ENCODE data around the gene SNX19.

Gene SNX19

DNA sequence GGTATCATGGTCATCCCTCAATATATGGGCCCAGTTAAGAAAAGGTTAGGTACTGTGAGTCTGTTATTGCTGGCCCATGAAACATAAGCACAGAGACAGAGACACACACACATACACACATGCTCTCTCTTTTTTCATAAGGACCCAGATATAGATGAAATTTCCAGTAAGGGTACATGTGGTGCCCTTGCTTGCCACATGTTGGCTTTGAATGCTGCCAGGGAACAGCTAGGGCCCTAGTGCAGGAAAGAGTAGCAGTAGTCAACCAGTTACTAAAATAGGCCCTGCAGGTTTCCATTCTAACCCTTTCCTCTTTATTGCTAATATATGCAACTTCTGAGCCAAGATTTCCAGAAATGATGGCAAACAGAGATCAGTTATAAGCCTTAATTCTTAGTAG is 9.1 kb downstream of the SNX19 start:
- no peak for DNase-seq (ENCODE audit: low read depth in 2 of 2)

DNA sequence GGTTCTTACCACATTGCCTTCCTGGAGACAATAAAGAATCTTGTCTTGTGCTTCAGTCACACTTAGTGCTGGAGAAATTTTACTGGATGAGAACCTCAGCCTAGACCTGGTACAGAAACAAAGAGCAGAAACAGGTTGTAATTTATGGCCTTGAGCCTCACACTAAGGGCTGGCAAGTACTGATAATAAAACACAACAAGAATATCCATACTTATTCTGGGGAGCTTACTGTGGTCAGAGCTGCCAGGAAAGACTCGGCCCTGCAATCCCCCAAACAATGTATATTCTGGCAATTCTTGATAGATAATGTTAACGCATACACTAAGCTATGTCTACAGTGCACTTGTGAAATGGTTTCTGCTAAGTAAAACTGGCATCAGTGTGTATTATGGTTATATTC is 9.7 kb downstream of the SNX19 start:
- no peak for DNase-seq (ENCODE audit: low read depth in 2 of 2)

DNA sequence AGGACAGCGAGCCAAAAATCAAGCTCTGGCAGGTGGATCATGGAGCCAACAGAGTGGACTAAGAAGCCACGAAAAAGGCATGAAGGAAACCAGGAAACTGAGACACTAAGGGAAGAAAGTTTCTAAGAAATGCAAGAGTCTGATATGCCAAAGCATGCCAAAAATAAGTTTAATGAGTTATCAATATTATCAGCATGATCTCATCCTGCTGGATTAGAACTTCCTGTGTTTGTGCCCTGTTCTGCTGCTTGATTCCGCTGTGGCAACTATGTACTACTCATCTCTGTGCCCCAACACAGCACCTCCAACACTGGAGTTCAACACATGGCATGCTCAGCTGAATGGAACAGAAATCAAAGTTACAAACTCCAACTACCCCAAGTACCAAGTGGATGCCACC is 10.8 kb downstream of the SNX19 start:
- no peak for DNase-seq (ENCODE audit: low read depth in 2 of 2)

DNA sequence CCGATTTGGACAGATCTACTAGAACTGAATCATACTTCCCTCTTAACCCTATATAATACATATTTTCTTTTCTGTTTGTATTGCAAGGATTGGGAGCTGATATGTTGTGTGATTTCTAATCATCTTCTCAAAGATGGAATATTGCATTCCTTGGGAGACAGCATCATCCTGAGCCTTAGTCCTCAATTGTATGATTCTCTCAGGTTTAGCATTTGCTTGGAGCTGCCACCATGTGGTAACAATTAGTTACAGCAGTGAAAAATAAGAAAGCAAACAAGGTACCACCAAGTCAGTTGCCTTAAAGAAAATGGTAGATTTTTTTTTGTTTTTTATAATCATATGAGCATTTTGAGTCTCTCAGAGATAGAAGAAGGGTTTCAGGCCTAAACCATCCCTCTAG is 11.9 kb downstream of the SNX19 start:
- DNase-seq (ENCODE audit: low read depth in 2 of 2): no peak

DNA sequence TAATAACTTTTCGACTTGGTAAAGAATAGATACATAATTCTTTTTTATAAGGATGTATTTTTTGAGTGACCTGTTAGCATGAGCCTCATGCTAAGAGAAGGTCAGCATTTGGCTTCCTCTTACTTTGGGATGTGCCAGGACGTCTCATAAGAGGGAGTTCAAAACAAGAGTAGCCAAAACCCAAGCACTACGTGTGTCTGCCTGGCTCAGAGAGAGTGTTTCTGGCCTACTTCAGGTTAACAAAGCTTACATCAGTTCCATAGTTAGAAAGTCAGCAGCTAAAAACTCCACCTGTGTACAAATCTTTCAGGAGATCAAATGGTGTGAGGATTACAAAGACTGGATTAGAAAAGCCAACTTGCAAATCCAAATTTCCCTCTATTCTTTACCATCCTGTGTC is 13.9 kb downstream of the SNX19 start:
- DNase-seq (ENCODE audit: low read depth in 2 of 2): no peak

DNA sequence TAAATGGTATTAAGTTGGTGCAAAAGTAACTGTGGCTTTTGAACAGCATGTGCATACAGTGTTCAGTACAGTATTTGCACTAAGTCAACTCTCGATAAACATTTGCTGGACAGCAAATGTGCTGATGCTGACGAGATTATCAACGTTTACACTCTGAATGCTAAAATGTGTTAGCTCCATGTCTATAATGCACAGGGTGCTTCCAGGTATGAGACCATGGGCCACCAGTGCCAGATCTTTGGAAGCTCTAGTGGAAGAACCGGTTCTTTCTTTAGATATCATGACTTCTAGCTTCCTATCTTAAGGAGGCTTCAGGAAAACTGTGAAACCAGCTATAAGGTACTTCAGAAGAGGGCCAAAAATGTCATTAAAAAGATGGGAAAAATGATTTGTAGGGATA is 17.2 kb downstream of the SNX19 start:
- DNase-seq (ENCODE audit: low read depth in 2 of 2): no peak

DNA sequence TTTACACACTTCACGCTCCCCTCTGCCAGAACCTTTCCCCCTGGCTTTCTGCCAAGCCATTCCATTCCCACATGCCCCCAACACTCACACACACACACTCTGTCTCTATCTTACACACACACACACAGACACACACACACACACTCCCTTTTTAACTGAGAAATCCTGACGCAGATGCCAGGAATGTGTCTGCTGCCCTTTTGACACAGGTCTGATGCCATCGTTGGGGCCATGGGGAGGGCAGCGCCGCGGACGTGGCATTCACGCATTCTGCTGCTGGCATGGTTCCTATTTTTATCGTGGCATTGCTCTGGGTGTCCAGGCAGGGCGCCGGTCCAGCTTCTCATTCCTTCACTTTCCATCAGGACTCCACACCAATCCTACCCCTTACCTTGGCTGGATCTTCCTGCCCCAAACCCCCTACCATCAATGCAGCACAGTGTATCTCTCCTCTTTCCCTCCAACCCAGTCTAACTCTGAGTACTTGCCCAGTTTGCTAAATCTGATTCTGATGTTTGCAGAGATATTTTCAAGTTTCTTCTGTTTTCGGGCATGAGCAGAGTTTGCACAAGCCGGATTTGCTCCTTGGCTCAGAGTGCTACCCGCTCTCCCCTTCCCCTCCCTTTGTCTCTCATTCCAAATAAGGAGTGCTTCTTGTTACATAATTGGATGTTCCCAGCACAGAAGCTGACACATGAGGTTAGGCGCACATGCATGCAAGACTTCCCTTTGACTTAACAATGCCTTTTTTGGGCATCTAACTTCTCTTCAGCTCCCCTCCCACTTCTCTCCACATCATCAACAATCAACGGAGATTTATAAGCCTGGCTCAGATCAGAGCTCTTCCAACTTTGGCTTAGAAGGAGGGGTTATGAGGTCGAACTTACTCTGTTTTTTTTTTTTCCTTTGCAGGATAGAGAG is 18.8 kb downstream of the SNX19 start:
- DNase-seq (ENCODE audit: low read depth in 2 of 2): no peak

DNA sequence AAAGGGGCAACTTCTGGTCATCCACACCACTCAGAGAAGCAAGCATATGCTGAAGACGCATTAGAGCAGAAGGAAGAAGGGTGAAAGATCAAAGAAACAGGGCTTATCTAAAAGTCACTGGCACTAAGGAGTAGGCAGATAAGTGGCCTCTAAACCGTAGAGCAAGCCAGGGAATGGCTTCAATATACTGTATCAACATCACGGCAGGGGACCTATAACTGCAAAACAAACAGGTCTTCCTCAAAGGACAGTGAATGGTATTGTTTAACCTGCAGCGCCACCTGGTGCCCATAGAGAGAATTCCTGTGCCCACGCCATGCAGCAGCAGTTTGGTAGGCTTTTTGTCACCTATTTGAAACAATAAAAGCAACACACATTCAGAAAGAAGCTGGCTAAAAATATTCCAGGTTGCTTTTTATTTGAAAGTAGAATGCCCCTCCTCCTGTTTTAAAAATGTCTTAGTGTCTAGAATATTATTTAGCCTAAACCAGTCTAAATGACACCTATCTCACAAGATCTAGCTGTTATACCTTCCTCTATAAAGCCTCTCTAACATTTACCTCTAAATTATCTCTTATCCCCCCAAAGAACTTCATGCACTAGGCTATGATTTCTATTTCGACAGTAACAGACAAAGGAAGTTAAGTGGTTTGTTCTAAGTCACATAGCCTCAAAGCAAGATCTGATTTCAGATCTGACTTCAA is 21.8 kb downstream of the SNX19 start:
- DNase-seq (ENCODE audit: low read depth in 2 of 2): peak in 1 of 2 donors; percentile 31

DNA sequence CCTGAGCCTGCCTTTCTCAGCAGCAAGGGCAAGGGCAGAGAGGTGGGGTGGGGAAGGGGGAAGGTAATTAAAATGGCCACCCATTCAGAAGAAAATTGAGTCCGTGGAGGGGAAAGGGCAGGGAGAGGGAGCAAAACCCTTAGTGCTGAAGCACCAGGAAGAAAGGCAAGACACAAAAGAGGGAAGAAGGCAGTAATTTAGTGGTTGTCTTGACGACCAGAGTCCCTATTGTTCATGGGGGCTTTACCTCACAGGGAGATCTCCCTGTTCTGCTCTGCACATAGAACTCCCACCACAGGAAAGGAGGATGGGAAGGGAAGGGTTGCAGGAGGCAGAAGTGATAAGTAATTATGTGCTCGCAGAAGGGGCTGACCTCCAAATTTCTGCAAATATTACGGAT is 23.4 kb downstream of the SNX19 start:
- no peak for DNase-seq (ENCODE audit: low read depth in 2 of 2)

DNA sequence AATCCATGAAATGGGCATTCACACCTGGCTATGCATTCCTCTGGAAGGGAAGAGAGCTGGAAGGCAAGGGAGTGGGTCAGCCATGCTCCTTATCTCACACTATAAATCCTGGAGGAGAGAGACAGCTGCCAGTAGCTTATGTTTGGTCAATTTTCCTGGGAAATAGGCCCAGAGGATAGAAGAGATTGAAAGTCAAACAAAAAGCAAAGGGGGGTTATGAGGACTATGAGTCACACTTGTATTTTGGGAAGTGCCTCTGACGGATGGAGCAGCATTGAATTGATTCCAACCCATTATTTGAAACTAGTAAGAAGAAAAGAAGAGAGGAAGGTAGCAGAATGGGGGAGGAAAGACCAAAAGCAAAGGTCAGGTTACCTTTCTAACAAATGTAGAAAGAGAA is 25.0 kb downstream of the SNX19 start:
- no peak for DNase-seq (ENCODE audit: low read depth in 2 of 2)

DNA sequence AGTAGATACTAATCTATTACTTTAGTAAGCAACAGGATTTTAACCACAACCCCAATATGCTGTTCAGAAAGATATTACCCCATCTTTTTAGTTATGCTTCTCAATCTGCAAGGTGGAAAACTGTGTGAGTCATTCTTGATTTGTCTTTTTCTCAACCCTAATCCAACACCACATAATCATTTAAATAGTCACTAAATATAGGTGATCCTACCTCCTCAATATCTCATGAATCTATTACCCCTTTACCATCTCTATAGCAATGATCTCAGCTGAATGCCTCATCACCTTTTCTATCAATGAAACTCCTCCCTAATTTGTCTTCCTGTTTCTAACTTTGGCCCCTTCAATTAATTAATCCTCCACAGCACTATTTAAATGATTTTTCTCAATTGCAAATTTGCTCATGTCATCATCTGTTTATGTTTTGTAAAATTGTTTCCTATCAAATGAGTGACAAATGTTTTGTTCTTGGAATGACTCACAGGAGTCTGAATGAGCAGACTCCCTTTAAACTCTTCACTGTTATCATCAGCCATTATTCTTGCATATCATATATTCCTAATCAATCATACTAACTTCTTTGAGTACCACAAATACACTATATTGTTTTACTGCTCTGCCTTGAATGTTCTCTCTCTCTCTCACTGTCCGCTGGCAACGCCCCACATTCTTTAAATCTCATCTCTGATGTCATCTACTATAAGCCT is 26.1 kb downstream of the SNX19 start:
- DNase-seq (ENCODE audit: low read depth in 2 of 2): no peak

DNA sequence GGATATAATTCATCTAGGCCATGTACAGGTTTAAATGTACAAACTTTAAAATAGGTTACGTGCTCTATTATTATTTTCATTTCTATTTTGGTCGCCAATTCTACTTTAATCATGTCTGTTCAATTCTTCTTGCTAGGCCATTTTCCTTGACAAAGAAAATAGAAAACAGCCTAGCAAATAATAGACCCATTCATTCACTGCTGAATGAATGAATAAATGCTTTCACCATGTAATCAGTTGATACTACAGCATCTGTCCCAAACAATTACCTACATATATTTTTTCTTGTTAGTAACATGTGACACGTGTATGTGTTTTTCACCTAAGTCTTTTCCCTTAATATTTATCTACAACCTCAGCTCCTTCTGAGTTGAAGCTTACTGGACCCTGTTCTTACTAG is 27.5 kb downstream of the SNX19 start:
- DNase-seq (ENCODE audit: low read depth in 2 of 2): no peak

DNA sequence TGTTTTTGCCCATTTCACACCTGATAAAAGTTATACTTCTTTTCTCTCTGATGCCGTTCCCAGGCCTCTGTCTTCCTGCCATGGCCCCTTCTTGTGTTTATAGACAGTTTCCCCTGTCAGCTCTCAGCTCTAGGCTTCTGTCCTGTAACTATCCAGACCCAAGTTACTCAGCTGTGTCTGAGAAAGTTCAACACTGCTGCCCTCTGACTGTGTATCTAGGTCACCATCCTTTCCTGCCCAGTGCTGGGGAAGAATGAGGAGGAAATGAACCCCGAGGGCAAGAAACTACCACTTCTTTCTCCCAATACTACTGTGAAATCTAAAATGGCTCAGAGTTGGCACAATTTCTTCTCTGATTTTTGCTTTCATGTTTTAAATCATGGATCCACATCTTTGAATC is 29.6 kb downstream of the SNX19 start:
- DNase-seq (ENCODE audit: low read depth in 2 of 2): no peak

DNA sequence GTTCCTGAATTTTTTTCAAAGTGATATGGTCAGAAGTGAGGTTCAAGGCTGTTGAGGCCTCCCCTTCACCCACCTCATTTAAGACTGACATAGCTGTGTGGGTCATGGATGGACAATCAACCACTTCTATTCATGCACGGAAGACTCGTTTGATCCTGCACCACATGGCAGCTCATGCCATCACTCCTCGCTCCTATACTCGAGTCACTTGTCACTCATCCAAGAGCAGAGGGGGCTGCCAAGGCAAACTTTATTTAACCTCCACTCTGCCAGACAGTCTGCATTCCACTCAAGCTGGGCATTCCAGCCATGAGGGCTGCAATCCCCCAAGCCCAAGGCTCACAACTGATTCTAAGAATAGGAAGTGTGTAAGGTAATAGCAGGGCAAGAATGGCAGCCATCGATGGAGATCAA is 34.1 kb downstream of the SNX19 start:
- DNase-seq (ENCODE audit: low read depth in 2 of 2): no peak

DNA sequence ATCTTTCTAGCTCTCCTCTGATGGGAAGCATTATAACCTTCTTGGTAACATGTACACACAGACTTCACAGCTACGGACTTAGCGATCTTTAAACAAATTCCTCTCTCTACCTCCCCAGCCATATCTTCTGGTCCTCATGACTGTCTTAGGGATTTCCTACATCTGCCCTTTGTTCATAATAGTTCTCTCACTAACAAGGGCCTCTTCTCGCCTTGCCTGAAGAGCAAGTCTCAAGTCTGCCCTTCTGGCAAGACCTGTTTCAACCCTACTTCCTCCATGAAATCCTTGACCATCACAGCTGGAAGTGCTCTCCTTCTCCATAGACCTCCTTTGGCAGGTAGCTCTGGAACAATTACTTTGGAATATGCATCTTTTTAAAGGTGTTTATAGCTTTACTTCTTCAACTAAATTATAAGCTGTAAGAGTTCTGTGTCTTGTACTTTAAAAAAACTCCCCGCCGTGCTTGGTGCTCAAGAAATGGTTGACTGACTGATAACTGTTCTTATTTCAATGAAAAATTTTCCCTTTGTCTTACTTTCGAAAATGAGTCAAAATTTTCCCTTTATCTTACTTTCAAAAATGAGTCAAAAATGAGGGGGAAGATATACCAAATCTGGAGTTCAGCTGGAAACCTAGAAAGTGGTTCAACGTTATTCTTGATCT is 34.7 kb downstream of the SNX19 start:
- no peak for DNase-seq (ENCODE audit: low read depth in 2 of 2)

DNA sequence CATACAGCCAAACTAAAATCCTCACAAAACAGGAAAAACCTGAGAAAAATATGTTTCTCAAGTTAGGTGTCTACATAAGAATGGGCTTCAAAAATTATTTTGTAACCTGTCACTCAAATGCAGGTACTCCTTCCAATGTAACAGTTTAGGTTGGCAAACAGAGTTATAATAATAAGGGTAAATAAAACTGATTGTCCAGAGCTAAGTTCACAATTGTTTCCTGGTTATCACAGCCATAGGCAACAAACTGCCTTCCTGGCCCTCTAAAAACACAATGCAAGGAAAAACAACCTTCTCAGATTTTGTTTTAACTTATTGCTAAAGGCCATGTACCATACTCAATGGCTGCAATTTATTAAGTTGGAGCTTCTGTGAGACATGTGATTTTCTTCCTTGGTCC is 36.4 kb downstream of the SNX19 start:
- DNase-seq (ENCODE audit: low read depth in 2 of 2): no peak

DNA sequence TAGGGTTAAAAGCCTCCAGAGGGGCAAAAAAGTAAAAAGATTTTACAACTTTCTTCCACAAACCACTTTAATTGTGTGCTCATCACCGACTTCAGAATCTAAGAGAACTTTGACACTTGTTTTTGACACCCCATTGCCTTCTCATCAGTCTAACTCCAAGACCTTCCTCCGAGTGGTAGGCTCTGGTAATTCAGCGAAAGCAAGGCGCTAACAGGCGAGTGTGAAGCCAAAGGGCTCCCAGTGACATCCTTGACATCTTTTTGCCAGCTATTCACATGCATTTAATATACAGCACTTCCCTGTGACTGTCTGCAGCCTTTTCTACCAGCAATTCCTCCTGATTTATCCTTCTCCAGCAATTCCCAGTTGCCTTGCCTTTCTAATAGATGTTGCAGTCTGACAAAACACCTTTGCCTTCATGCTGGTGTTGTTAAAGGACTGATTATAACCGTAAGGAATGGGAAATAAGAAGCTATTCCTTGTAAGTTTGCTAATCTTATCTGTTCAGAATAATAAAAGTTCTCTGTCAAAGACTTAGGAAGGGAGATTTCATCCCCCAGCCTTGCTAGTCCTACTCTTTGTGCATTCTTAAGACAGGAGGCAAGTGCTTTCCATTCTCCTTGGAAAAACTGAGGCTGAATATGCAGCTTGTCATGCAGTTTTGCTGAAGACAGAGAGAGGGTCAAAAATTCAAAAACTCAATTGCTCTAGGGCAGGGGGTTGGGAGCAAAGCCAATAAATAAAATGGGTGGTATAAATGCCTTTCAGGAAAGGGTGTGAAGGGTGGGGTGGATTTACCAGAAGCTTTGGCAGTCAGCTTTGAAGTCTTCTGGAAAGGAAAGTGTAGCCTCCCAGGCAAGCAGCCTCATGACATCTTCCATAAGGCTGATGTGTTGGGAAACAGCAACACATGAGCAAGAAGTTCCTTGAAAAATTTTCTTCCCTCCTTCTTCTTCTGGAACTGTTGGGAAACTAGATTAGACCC is 39.1 kb downstream of the SNX19 start:
- DNase-seq (ENCODE audit: low read depth in 2 of 2): no peak

DNA sequence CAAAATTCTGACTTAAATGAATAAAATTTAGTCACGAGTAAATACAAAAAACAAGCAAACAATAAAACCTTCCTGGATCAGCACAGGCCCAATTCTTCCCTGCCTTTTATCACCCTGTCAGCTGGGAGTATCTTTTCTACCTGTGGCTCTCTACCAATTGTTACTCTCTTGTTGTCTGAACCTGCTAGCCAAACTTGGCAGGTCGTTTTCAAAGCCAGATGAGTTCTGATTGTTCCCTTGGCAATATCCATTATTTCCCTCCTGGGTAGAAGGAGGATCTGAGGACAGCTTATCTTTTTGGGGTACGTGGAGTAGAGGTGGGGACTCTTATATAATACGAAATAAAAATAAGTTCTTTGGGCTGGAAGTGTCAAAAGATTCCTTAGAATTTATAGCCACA is 40.2 kb downstream of the SNX19 start:
- no peak for DNase-seq (ENCODE audit: low read depth in 2 of 2)

DNA sequence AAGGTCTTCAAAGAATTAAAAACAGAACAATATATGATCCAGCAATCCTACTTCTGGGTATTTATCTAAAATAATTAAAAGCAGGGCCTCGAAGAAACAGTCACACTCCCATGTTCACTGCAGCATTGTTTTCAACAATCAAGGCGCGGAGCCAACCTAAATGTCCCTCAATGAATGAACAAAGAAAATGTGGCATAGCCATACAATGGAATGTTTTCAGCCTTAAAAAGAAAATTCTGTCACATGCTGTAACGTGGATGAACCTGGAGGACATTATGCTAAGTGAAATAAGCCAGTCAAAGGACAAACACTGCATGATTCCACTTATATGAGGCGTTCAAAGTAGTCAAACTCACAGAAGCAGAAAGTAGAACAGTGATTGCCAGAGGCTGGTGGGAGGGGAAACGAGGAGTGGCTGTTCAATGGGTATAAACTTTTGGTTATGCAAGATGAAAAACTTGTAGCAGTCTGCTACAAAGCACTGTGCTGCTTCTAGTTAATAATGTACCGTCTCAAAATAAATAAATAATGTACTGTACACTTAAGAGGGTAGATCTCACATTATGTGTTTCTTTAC is 41.2 kb downstream of the SNX19 start:
- DNase-seq (ENCODE audit: low read depth in 2 of 2): no peak

DNA sequence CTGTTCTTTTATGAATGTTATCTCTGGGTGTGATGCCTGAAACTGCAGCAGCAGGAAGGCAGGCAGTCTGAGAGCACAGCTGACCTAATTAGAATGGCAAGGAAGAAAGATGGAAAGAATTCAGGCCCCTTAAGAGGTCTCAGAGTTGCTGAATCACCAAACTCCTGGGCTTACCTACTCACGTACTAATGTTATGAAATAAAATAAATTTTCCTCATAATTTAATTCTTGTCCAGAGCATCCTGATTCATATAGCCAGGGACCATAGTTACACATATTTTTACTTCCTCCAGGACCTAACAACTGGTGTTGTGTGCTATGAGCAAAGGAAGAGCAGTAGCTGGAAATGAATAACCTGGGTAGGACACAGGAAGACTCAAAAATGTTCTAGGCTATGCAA is 41.9 kb downstream of the SNX19 start:
- no peak for DNase-seq (ENCODE audit: low read depth in 2 of 2)

DNA sequence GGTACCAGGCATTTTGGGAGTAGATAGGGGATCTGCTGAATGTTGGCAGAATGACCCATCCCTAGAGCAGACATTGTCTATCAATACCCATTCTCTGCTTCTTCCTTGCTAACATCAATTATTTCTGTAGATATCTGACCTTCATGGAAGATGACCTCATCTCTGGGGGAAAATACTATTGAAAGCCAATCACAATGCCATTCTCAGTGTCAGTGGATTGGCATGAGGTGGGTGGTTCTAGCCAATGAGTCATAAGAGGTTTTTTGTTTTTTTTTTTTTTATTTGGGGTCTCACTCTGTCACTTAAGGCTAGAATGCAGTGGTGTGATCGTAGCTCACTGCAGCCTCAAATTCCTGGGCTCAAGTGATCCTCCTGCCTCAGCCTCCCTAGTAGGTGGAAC is 42.5 kb downstream of the SNX19 start:
- DNase-seq (ENCODE audit: low read depth in 2 of 2): no peak
